ENCODE data around the gene RENBP. TPM values are rescaled to one million over a fixed set of nuclear protein-coding genes. Genes with fewer than 3 reads are reported as not detected.

The RENBP gene
- total and polyA plus RNA-seq, 9 of the 15 experiments (the other 6 are each of a cell fraction or from before 2014, with no cell fraction given): 0.07 to 14.8 (median 10.6) TPM; not detected in 1

- no peak for TF ChIP-seq BRF1 (IDR thresholded peaks at IDR 0.05; ENCODE audit: borderline replicate concordance, extremely low read depth, insufficient read length)
Observed at GRCh38 chrX:153908219-153908860, 36.1 kb downstream of the RENBP start (continued).

- peaks cover 5% of the 10 kb centered on the region; the same call in 1 of the 2 replicates for H4K20me1 ChIP-seq (replicated peaks; ENCODE audit: control insufficient read depth, insufficient read depth, low read length)
- ATAC-seq: no peak
- no peak overlapping the region for H3K4me2 ChIP-seq (ENCODE audit: insufficient read depth, low read length)
- no peak overlapping the region for H3K27ac ChIP-seq (ENCODE audit: extremely low read depth, low read depth, low read length)
- intact Hi-C loops (cut with micrococcal nuclease) (no loop called here), in situ Hi-C loops (cut with MboI) (no loop called here)
- no peaks in the 10 kb centered on the region for H3K9me3 ChIP-seq (replicated peaks; ENCODE audit: control insufficient read depth, insufficient read depth, low read depth, low read length)
- no peak overlapping the region for H2AFZ ChIP-seq (ENCODE audit: low read depth, low read length)
- DNase-seq (ENCODE audit: extremely low read depth in 1 of 4, low spot score in 3 of 4): no peak
- CTCF ChIA-PET (ENCODE audit: low intra/inter-chr PET ratio): no interaction called here
- H3K27me3 ChIP-seq (ENCODE audit: control insufficient read depth in 2 of 2, insufficient read depth in 2 of 2, low read length in 2 of 2): no peaks in the 10 kb centered on the region
- 90% methylated on average over 2 of the region's 12 CpGs for WGBS (ENCODE audit: insufficient coverage, low coverage, missing lambda C conversion rate)
- no peak overlapping the region for H3K4me3 ChIP-seq
- no peaks in the 10 kb centered on the region for H3K9me1 ChIP-seq (ENCODE audit: control insufficient read depth, insufficient read depth, low read length)
- H3K36me3 ChIP-seq (ENCODE audit: control insufficient read depth, insufficient read depth, low read length): peaks cover 11% of the 10 kb centered on the region; the same call in 2 of the 3 replicates
- no peaks in the 10 kb centered on the region for H3K79me2 ChIP-seq (ENCODE audit: control insufficient read depth, insufficient read depth, low read length)
- H3K9ac ChIP-seq (ENCODE audit: insufficient read depth in 1 of 2, low read depth in 2 of 2, low read length in 2 of 2): no peak overlapping the region
- FAIRE-seq: no peak
- POLR2A ChIA-PET: interaction anchor here (0.6 to 1.3 kb wide), 5 partner anchors 15 to 181 kb away, joined by 3 to 7 read pairs (median 3); no protein-coding TSS in a partner anchor
- H3K4me1 ChIP-seq (replicated peaks in 1 of 2; ENCODE audit: control insufficient read depth in 2 of 2, insufficient read depth in 2 of 2, low read length in 2 of 2): peaks cover 6 to 67% of the 10 kb centered on the region in 2 experiments; a peak in 3 of 5 replicates
- BruUV-seq (replicated peaks): no TSS peak
- TF ChIP-seq ARID3B (CRISPR knock-in tag; IDR thresholded peaks at IDR 0.05; ENCODE audit: borderline replicate concordance): no peak
- no peak for TF ChIP-seq ATF6 (CRISPR knock-in tag; IDR thresholded peaks at IDR 0.05)
- no peak for TF ChIP-seq CUX1 (CRISPR knock-in tag; IDR thresholded peaks at IDR 0.05)
- TF ChIP-seq FOXJ3 (CRISPR knock-in tag; IDR thresholded peaks at IDR 0.05): no peak
- no peak for TF ChIP-seq ZNF311 (CRISPR knock-in tag; IDR thresholded peaks at IDR 0.05)
- no peak for TF ChIP-seq CLOCK (CRISPR knock-in tag; IDR thresholded peaks at IDR 0.05; ENCODE audit: borderline replicate concordance)
Observed at GRCh38 chrX:153907456-153907855, 37.0 kb downstream of the RENBP start.
